Neural progenitor cell (in vitro differentiated cells): ENCODE results near the gene ASIC2. TPM values are rescaled to one million over a fixed set of nuclear protein-coding genes. Genes with fewer than 3 reads are reported as not detected.

Experiments used
- DNase-seq: peaks from one replicate; pipeline ENCODE4 v3.0.0-alpha.2; 2016; ENCODE audit warnings: low spot score
- H2AFZ ChIP-seq: fragments of 200-600 bp; sonication (generic); replicated peaks from 2 replicates; pipeline ENCODE4 v1.6.1; 2016; ENCODE audit warnings: antibody characterized with exemption
- H3F3A ChIP-seq: fragments of 200-600 bp; sonication (generic); 2 replicates; pipeline ENCODE4 v1.6.1; 2016; ENCODE audit warnings: antibody characterized with exemption, low read depth
- H3K27ac ChIP-seq: fragments of 200-600 bp; sonication (generic); 2 replicates; pipeline ENCODE4 v1.5.1; 2016; ENCODE audit warnings: mild to moderate bottlenecking
- H3K27me3 ChIP-seq: fragments of 200-600 bp; sonication (generic); 2 replicates; pipeline ENCODE4 v1.6.1; 2016; ENCODE audit warnings: mild to moderate bottlenecking, moderate library complexity
- H3K36me3 ChIP-seq: fragments of 200-600 bp; sonication (generic); 2 replicates; pipeline ENCODE4 v1.5.1; 2016
- H3K4me1 ChIP-seq: fragments of 200-600 bp; sonication (generic); 2 replicates; pipeline ENCODE4 v1.6.1; 2016; ENCODE audit warnings: mixed run types
- H3K4me2 ChIP-seq: fragments of 200-600 bp; sonication (generic); 2 replicates; pipeline ENCODE4 v1.6.1; 2016
- H3K4me3 ChIP-seq: fragments of 200-600 bp; sonication (generic); 2 replicates; pipeline ENCODE4 v1.5.1; 2016
- H3K79me2 ChIP-seq: fragments of 200-600 bp; sonication (generic); 2 replicates; pipeline ENCODE4 v1.6.1; 2016; ENCODE audit warnings: low read depth
- H3K9ac ChIP-seq: fragments of 200-600 bp; sonication (generic); 2 replicates; pipeline ENCODE4 v1.6.1; 2016
- H3K9me3 ChIP-seq: fragments of 200-600 bp; sonication (generic); 2 replicates; pipeline ENCODE4 v1.5.1; 2016; ENCODE audit warnings: low read depth
- H4K20me1 ChIP-seq: fragments of 200-600 bp; sonication (generic); 2 replicates; pipeline ENCODE4 v1.6.1; 2016; ENCODE audit warnings: low read depth
- H3K27ac Mint-ChIP-seq: 3 replicates; pipeline ENCODE4 v1.8.0; 2021; ENCODE audit warnings: mixed read lengths
- H3K27me3 Mint-ChIP-seq: 2 replicates; pipeline ENCODE4 v1.8.0; 2022; ENCODE audit warnings: low read depth, mild to moderate bottlenecking, inconsistent platforms, moderate library complexity, mixed read lengths; ENCODE audit not compliant: insufficient read depth
- H3K36me3 Mint-ChIP-seq: 3 replicates; pipeline ENCODE4 v1.8.0; 2021; ENCODE audit warnings: mixed read lengths
- H3K4me1 Mint-ChIP-seq: 3 replicates; pipeline ENCODE4 v1.8.0; 2021; ENCODE audit warnings: mixed read lengths
- H3K4me3 Mint-ChIP-seq: 3 replicates; pipeline ENCODE4 v1.8.0; 2021; ENCODE audit warnings: mild to moderate bottlenecking, moderate library complexity, mixed read lengths
- H3K9me3 Mint-ChIP-seq: 3 replicates; pipeline ENCODE4 v1.8.0; 2020; ENCODE audit warnings: mixed read lengths
- CTCF ChIP-seq: fragments of 200-600 bp; sonication (generic); IDR thresholded peaks from 2 replicates; pipeline ENCODE4 v1.5.1; 2017; ENCODE audit warnings: antibody characterized with exemption, mild to moderate bottlenecking
- EZH2 ChIP-seq: fragments of 200-600 bp; sonication (generic); IDR thresholded peaks from 2 replicates; pipeline ENCODE4 v1.6.1; 2017; ENCODE audit warnings: antibody characterized with exemption, mild to moderate bottlenecking, moderate library complexity
- EZH2phosphoT487 ChIP-seq: fragments of 200-600 bp; sonication (generic); IDR thresholded peaks from 2 replicates; pipeline ENCODE4 v1.6.1; 2017; ENCODE audit warnings: antibody characterized with exemption
- total RNA-seq: library from RNA; depleted of rRNA; stranded (reverse); fragments of >200 nt; gene quantifications from 2 replicates; pipeline ENCODE4 v1.2.3, GENCODE V29; 2015; ENCODE audit warnings: low replicate concordance

The ASIC2 gene
- total RNA-seq, 1 donor from 2014 or later = 2.3 TPM

DNA sequence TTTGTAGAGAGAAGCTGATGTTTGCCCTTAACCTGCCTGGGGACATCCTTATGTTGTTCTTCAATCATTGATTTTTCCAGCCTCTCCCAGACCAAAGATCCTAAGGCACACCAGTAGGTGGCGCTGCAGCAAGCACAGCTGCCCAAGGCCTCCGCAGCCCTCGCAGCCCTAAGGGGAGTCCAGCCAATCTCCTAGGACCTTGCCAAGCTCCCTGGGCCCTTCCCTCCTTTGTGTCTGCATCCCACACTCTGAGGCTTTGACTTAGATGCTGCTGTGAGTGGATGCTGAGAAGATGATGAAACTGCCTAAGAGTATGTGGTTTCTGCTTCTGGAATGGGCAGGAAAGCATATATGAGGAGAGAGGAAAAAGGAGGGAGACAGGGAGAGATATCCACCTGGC is 254.4 kb downstream of the ASIC2 start:
- Mint-ChIP-seq H3K9me3 (peaks cover 3% of the 10 kb centered on the region), H3K36me3 (no peaks in the 10 kb centered on the region), H3K4me3 (no peak overlapping the region), H3K4me1 (peaks cover 2% of the 10 kb centered on the region), H3K27ac (no peak overlapping the region), H3K27me3 (peaks cover 15% of the 10 kb centered on the region)
- H3F3A ChIP-seq = no peaks in the 10 kb centered on the region
- H3K27me3 ChIP-seq = no peaks in the 10 kb centered on the region
- no peak overlapping the region for H3K4me2 ChIP-seq
- H3K4me1 ChIP-seq = no peaks in the 10 kb centered on the region
- DNase-seq = peak; percentile 85
- no peak overlapping the region for H3K4me3 ChIP-seq
- TF ChIP-seq EZH2phosphoT487 (no peak), CTCF (peak; percentile 96)
- H2AFZ ChIP-seq = no peak overlapping the region
- no peaks in the 10 kb centered on the region for H3K9me3 ChIP-seq
- H3K36me3 ChIP-seq = no peaks in the 10 kb centered on the region
- H3K79me2 ChIP-seq = no peaks in the 10 kb centered on the region
- H3K27ac ChIP-seq = no peak overlapping the region
- no peaks in the 10 kb centered on the region for H4K20me1 ChIP-seq
- H3K9ac ChIP-seq = no peak overlapping the region

GRCh38 chr17:33033176-33033575 is 259.9 kb downstream of the ASIC2 start:
- no peaks in the 10 kb centered on the region for H3K27me3 Mint-ChIP-seq
- no peaks in the 10 kb centered on the region for H3K27me3 ChIP-seq
- no peak overlapping the region for H3K4me3 ChIP-seq
- no peaks in the 10 kb centered on the region for H3K79me2 ChIP-seq
- no peak overlapping the region for H3K4me2 ChIP-seq
- no peak overlapping the region for H3K4me3 Mint-ChIP-seq
- H3K27ac Mint-ChIP-seq = no peak overlapping the region
- no peaks in the 10 kb centered on the region for H3K4me1 ChIP-seq
- H3K4me1 Mint-ChIP-seq = no peaks in the 10 kb centered on the region
- H3K36me3 Mint-ChIP-seq = no peaks in the 10 kb centered on the region
- no peaks in the 10 kb centered on the region for H3K36me3 ChIP-seq
- TF ChIP-seq EZH2phosphoT487 = no peak
- H3K27ac ChIP-seq = no peak overlapping the region
- H3K9ac ChIP-seq = no peak overlapping the region
- DNase-seq = no peak
- H4K20me1 ChIP-seq = no peaks in the 10 kb centered on the region
- H3K9me3 ChIP-seq = no peaks in the 10 kb centered on the region
- H2AFZ ChIP-seq = no peak overlapping the region
- peaks cover 3% of the 10 kb centered on the region for H3K9me3 Mint-ChIP-seq
- H3F3A ChIP-seq = no peaks in the 10 kb centered on the region

- Histone ChIP-seq H3K9me3 (no peaks in the 10 kb centered on the region), H3K4me2 (no peak overlapping the region), H2AFZ (no peak overlapping the region), H3K79me2 (no peaks in the 10 kb centered on the region), H3K9ac (no peak overlapping the region), H3K27me3 (no peaks in the 10 kb centered on the region), H3K27ac (no peak overlapping the region), H3F3A (no peaks in the 10 kb centered on the region), H3K36me3 (no peaks in the 10 kb centered on the region), H3K4me3 (no peak overlapping the region), H4K20me1 (no peaks in the 10 kb centered on the region), H3K4me1 (no peaks in the 10 kb centered on the region)
- H3K27ac Mint-ChIP-seq = no peak overlapping the region
- no peak overlapping the region for H3K4me3 Mint-ChIP-seq
- no peak for DNase-seq
- H3K27me3 Mint-ChIP-seq = peaks cover under 1% of the 10 kb centered on the region
- peaks cover 4% of the 10 kb centered on the region for H3K4me1 Mint-ChIP-seq
- TF ChIP-seq EZH2 = no peak
- TF ChIP-seq CTCF = no peak
- no peak for TF ChIP-seq EZH2phosphoT487
- H3K9me3 Mint-ChIP-seq = no peaks in the 10 kb centered on the region
- no peaks in the 10 kb centered on the region for H3K36me3 Mint-ChIP-seq
These were observed 264.3 kb downstream of the ASIC2 start for GRCh38 chr17:33028778-33029177.

DNA sequence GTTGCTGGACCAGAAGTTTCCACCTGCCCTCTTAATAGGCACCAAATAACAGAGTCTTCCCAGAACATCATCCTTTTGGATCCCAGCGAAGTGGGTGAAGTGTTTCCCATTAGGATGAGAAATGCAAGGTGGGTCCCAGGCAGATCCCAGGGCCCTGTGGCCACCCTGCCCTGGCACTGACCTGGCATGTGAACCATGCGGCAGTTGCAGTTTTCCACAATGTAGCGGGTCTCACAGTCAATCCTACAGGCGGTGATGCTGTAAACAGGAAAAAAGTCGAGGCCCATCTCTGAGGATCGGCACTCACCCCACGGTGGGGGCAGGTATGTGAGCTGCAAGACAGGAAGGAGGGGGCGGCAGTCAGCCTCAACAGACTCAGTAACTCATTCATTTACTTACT is 265.0 kb downstream of the ASIC2 start:
- H3K36me3 ChIP-seq = no peaks in the 10 kb centered on the region
- no peak overlapping the region for H3K27ac ChIP-seq
- H3K4me3 ChIP-seq = no peak overlapping the region
- no peaks in the 10 kb centered on the region for H3K9me3 ChIP-seq
- no peaks in the 10 kb centered on the region for H3K27me3 ChIP-seq
- Mint-ChIP-seq H3K4me1 (peaks cover 4% of the 10 kb centered on the region), H3K4me3 (no peak overlapping the region), H3K9me3 (no peaks in the 10 kb centered on the region), H3K27ac (no peak overlapping the region), H3K36me3 (no peaks in the 10 kb centered on the region), H3K27me3 (peaks cover 5% of the 10 kb centered on the region)
- no peaks in the 10 kb centered on the region for H3F3A ChIP-seq
- H4K20me1 ChIP-seq = no peaks in the 10 kb centered on the region
- H2AFZ ChIP-seq = no peak overlapping the region
- DNase-seq = no peak
- no peaks in the 10 kb centered on the region for H3K79me2 ChIP-seq
- H3K4me1 ChIP-seq = no peaks in the 10 kb centered on the region
- H3K4me2 ChIP-seq = no peak overlapping the region
- H3K9ac ChIP-seq = no peak overlapping the region
- TF ChIP-seq CTCF (no peak), EZH2 (no peak), EZH2phosphoT487 (no peak)
